HG03439 (cell line): ENCODE measurements around the gene MYO1G.
"Not testable (repeated sequence)": the region's sequence is repeated elsewhere in the genome, so short reads cannot be mapped to it uniquely, and the experiment has no call there.

ENCODE experiments used
- ATAC-seq: cut with Tn5 transposase; IDR thresholded peaks from one replicate; pipeline ENCODE4 v1.9.1; 2021; ENCODE audit warnings: mild to moderate bottlenecking, moderate library complexity; ENCODE audit not compliant: unreplicated experiment

The MYO1G gene

GRCh38 chr7:44944821-44945220 lies 34.0 kb downstream of the MYO1G start:
- no peak for ATAC-seq

DNA sequence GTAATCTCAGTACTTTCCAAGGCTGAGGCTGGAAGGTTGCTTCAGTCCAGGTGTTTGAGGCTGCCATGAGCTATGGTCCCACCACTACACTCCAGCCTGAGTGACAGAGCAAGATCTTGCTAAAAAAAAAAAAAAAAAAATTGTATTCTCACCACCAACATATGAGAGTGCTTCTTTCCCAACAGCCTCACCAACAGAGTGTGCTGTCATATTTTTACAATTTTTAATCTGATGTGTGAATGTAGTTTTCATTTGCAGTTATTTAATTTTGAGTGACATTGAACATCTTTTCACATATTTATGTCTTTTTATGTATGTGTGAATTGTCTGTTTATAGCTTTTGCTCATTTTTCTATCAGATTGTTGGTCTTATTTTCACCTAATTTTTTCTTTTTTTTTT lies 35.2 kb downstream of the MYO1G start:
- ATAC-seq: no peak

DNA sequence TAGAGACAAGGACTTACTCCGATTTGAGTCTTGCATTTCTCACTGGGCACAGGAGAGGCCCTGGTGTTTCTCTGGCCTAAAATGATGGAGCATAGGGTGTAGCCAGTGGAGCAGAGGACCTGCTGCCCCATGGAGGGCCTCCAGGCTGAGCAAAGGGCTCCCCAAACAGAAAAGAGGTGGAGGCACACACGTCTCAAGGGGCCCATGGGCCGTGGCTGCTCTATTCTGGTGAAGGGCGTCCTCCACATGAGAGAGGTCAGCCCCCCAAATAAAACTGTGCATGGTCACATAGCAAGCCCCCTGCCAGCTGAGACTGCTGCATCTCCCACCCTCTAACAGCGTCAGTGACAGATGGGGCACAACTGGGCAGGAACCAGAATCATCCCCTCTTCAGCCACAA lies 41.4 kb downstream of the MYO1G start:
- no peak for ATAC-seq

- no peak for ATAC-seq
Measured at GRCh38 chr7:44936322-44936721, 42.5 kb downstream of the MYO1G start.

- no peak for ATAC-seq
Measured at GRCh38 chr7:44935583-44935982, 43.2 kb downstream of the MYO1G start.

- ATAC-seq: no peak
Measured at GRCh38 chr7:44935016-44935415, 43.8 kb downstream of the MYO1G start.

DNA sequence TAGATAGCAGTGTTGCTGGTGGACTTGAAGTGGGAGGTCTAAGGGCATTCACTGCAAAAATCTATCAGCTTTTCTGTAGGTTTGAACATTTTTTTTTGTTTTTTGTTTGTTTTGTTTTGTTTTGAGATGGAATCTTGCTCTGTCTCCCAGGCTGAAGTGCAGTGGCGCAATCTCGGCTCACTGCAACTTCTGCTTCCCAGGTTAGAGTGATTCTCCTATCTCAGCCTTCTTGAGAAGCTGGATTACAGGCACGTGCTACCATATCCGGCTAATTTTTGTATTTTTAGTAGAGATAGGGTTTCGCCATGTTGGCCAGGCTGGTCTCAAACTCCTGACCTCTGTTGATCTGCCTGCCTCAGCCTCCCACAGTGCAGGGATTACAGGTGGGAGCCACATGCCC lies 44.3 kb downstream of the MYO1G start:
- ATAC-seq: not testable (repeated sequence)

DNA sequence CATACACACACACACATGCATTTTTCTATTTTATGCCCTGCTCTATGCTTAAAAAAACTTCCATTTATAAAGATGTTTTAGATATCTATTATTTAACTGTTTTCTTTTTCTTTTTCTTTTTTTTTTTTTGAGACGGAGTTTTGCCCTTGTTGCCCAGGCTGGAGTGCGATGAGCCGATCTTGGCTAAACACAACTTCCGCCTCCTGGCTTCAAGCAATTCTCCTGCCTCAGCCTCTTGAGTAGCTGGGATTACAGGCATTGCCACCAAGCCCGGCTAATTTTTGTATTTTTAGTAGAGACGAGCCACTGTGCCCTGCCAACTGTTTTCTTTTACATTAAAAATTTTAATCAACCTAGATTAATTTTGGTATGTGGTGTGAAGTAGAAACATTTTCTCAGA lies 47.9 kb downstream of the MYO1G start:
- no peak for ATAC-seq

GRCh38 chr7:44922351-44922694 lies 56.5 kb downstream of the MYO1G start:
- no peak for ATAC-seq

GRCh38 chr7:44921607-44922350 lies 57.0 kb downstream of the MYO1G start:
- peak; percentile 80 for ATAC-seq

DNA sequence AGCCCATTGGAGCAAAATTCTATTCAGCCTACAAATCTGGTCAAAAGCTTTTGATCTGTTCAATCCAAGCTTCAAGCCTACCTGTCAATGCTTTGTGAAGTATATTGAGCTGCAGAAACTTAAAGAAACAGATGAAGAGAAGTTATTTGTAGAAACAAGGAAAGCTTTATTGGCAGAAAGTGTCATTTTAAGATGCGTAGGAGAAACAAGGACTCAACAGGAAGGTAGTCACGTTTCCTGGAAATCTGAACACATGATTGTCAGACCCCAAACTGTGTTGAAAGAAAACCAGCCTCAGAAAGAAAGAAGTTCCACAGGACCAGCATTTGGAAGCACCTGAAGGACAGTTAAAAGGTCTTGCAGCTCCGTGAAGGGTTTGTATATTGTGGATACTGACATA lies 58.7 kb downstream of the MYO1G start:
- ATAC-seq: no peak

DNA sequence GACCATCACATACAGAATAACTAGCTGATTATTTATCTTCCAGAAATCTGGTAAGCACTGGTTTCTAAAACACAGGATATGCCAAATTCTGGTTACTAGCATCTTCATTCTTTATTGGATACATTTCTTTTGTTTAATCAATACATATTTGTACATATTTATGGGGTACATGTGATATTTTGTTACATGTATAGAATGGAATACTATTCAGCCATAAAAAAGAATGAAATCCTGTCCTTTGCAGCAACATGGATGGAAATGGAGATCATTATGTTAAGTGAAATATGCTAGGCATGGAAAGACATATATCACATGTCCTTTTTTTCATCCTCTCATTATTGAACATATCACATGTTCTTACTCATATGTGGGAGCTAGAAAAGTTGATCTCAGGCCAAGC lies 60.8 kb downstream of the MYO1G start:
- no peak for ATAC-seq

GRCh38 chr7:44917465-44917864 lies 61.4 kb downstream of the MYO1G start:
- no peak for ATAC-seq

- no peak for ATAC-seq
Measured at GRCh38 chr7:44914992-44915607, 63.7 kb downstream of the MYO1G start.

DNA sequence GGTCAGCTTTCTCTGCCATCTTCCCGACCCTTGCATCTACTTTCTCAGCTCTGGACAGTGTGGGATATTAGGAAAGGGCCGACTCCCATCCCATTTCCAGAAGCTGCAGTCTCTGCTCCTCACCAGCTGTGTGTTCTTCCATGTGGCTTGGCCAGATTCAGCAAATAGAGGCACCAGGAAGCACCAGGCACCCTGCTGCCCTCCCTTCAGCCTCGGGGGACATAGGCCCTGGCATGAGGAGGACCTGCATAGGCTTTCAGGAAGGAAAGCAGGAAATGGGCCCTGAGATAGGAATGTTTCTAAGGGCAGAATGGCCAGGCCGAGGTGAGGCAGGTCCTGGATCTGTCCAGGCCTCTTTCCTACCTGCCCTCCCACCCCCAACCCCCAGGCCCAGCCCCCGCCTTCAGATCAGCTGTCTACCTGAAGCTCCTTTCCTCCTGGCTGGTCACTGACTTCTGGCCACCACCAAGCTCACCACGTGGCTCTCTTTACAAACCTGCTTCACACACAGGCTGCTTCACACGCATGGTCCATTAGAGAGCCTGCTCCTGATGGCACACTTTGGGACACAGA lies 66.0 kb downstream of the MYO1G start:
- ATAC-seq: no peak
